Hepatocyte (in vitro differentiated cells): ENCODE data around the gene SHROOM3.

Source experiments
- EZH2 ChIP-seq: fragments of 200-600 bp; sonication (generic); IDR thresholded peaks from 2 replicates; pipeline ENCODE4 v1.6.1; 2016; ENCODE audit warnings: antibody characterized with exemption, mild to moderate bottlenecking, borderline replicate concordance
- EZH2phosphoT487 ChIP-seq: fragments of 200-600 bp; sonication (generic); IDR thresholded peaks from one replicate; pipeline ENCODE4 v1.6.1; 2018; ENCODE audit warnings: antibody characterized with exemption, mild to moderate bottlenecking, low read depth, moderate library complexity; ENCODE audit not compliant: unreplicated experiment, severe bottlenecking
- TF ChIP-seq, protein P1 (sequence below): fragments of 200-600 bp; sonication (generic); IDR thresholded peaks from 2 replicates; pipeline ENCODE4 v1.5.1; 2016; ENCODE audit warnings: antibody characterized with exemption, mild to moderate bottlenecking; ENCODE audit not compliant: poor library complexity

DNA sequence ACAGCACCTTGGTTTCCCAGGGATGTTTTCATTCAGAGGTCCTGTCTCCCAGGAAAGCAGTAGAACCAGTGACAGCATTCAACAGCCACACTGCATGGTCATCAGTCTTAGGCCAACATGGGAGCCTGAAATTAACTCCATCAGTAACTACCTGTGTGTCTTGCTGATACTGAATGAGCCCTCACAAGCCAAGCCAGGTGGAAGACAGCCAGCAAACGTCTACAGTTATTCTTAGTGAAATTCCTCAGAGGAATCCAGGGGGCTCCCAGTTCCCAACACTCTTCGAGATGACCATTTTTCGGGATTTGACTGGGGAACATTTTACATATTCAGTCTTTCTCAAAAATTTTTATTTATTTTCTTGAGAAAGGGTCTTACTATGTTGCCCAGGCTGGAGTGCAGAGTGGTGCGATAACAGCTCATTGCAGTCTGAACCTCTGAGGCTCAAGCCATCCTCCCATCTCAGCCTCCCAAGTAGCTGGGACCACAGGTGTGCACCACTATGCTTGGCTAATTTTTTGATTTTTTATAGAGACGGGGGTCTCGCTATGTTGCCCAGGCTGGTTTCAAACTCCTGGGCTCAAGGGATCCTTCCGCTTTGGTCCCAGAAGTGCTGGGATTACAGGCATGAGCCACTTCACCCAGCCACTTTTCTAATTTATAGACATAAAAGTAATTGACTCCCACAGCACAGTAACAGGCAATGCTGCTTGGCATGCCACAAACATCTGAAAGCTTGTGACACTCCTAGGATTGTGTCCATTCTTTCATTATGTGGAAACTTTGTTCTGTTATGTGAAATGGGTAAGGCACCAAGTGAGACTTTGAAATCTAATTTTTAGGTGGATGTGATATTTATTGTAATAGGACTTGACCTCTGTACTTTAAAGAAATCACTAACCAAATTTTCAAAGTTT lies 346.0 kb downstream of the SHROOM3 start:
- TF ChIP-seq, protein P1, sequence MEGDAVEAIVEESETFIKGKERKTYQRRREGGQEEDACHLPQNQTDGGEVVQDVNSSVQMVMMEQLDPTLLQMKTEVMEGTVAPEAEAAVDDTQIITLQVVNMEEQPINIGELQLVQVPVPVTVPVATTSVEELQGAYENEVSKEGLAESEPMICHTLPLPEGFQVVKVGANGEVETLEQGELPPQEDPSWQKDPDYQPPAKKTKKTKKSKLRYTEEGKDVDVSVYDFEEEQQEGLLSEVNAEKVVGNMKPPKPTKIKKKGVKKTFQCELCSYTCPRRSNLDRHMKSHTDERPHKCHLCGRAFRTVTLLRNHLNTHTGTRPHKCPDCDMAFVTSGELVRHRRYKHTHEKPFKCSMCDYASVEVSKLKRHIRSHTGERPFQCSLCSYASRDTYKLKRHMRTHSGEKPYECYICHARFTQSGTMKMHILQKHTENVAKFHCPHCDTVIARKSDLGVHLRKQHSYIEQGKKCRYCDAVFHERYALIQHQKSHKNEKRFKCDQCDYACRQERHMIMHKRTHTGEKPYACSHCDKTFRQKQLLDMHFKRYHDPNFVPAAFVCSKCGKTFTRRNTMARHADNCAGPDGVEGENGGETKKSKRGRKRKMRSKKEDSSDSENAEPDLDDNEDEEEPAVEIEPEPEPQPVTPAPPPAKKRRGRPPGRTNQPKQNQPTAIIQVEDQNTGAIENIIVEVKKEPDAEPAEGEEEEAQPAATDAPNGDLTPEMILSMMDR = no peak
- TF ChIP-seq EZH2 (no peak), EZH2phosphoT487 (no peak)
